SK-N-MC (cell line): ENCODE results near the gene RS1.

ENCODE experiments used
- EZH2 ChIP-seq: fragments of 200-600 bp; sonication (generic); IDR thresholded peaks from one replicate; pipeline ENCODE4 v1.6.1; 2017; ENCODE audit warnings: antibody characterized with exemption
- POLR2AphosphoS5 ChIP-seq: IDR thresholded peaks from 2 replicates; pipeline ENCODE4 v1.6.1; 2012; ENCODE audit warnings: mild to moderate bottlenecking, low read depth, low read length, borderline replicate concordance

GRCh38 chrX:18607966-18608365 is 63.9 kb downstream of the RS1 start:
- TF ChIP-seq EZH2, result no peak
- TF ChIP-seq POLR2AphosphoS5, result no peak
